Activated B cell treated with CpG ODN at 0.5 μM for 24 hours (primary cell): ENCODE data around the gene PSMA5. TPM values are rescaled to one million over a fixed set of nuclear protein-coding genes. Genes with fewer than 3 reads are reported as not detected.
"Not testable (repeated sequence)": the region's sequence is repeated elsewhere in the genome, so short reads cannot be mapped to it uniquely, and the experiment has no call there.

Source experiments
- ATAC-seq: fragments of 200-7000 bp; cut with Tn5 transposase; one replicate; pipeline ENCODE4 v1.10.0; 2021; ENCODE audit warnings: low read depth, mild to moderate bottlenecking, moderate library complexity
- CTCF ChIA-PET: fragments of 350-600 bp; sonication (Branson Sonifier 250); formaldehyde crosslinking; loops from one replicate; lab custom pipeline; 2021; ENCODE audit warnings: antibody characterized with exemption; lab: Charles Lee
- POLR2A ChIA-PET: fragments of 350-600 bp; sonication (Branson Sonifier 250); formaldehyde crosslinking; loops from one replicate; lab custom pipeline; 2021; ENCODE audit warnings: antibody characterized with exemption; lab: Charles Lee
- DNase-seq: peaks from one replicate; pipeline ENCODE4 v3.0.0; 2022
- H3K27ac Mint-ChIP-seq: one replicate; pipeline ENCODE4 v1.8.0; 2020; ENCODE audit warnings: mixed read lengths
- H3K27me3 Mint-ChIP-seq: one replicate; pipeline ENCODE4 v1.8.0; 2021; ENCODE audit warnings: mixed read lengths
- H3K36me3 Mint-ChIP-seq: one replicate; pipeline ENCODE4 v1.8.0; 2021; ENCODE audit warnings: low read depth, mixed read lengths
- H3K4me1 Mint-ChIP-seq: one replicate; pipeline ENCODE4 v1.8.0; 2021; ENCODE audit warnings: mixed read lengths
- H3K4me3 Mint-ChIP-seq: one replicate; pipeline ENCODE4 v1.8.0; 2020; ENCODE audit warnings: mild to moderate bottlenecking, mixed read lengths
- H3K9me3 Mint-ChIP-seq: one replicate; pipeline ENCODE4 v1.8.0; 2020; ENCODE audit warnings: mixed read lengths
- CTCF ChIP-seq: fragments of 200-600 bp; IDR thresholded peaks from one replicate; pipeline ENCODE4 v1.8.0; 2022; ENCODE audit warnings: antibody characterized with exemption, mild to moderate bottlenecking
- intact Hi-C: fragments of 100-400 bp; cut with micrococcal nuclease; formaldehyde crosslinking; loops from one replicate; pipeline ENCODE4 v1.15.1; 2024
- total RNA-seq: library from RNA; stranded (reverse); gene quantifications from 2 replicates; pipeline ENCODE4 v1.2.3, GENCODE V29; 2022

Gene PSMA5
- total RNA-seq, 1 donor from 2014 or later = 105 TPM

DNA sequence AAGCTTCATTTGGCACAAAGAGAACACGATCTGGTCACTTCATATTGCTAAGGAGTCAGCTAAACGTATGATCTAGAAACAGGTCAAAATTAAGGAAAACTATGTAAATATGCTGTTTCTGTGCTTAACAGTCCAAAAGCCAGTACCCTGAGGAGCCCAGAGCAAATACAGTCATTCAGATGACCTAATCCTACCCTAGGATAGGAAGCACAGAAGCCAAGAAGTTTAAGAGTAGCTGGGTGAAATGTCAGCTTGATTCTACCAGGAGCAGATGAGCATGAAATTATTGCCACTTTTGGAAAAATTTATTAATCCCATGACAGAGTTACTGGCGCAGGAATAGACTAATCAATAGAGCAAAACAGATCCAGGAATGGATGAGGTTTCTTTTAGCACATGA is 46.8 kb downstream of the PSMA5 start:
- Mint-ChIP-seq H3K4me1 (no peaks in the 10 kb centered on the region), H3K4me3 (no peak overlapping the region), H3K36me3 (no peaks in the 10 kb centered on the region), H3K9me3 (peaks cover under 1% of the 10 kb centered on the region), H3K27me3 (peaks cover 10% of the 10 kb centered on the region), H3K27ac (no peak overlapping the region)
- intact Hi-C loops = no loop called here
- no peak for ATAC-seq
- no peak for TF ChIP-seq CTCF
- ChIA-PET CTCF (interaction anchor here (1.4 kb wide), 1 partner anchor 9 kb away, joined by 3 read pairs; no protein-coding TSS in a partner anchor), POLR2A (no interaction called here)
- DNase-seq = no peak

GRCh38 chr1:109377698-109378097 is 48.5 kb downstream of the PSMA5 start:
- ATAC-seq (no peak), DNase-seq (no peak)
- H3K27me3 Mint-ChIP-seq = peaks cover 10% of the 10 kb centered on the region
- no peaks in the 10 kb centered on the region for H3K36me3 Mint-ChIP-seq
- no peak overlapping the region for H3K4me3 Mint-ChIP-seq
- no peak for TF ChIP-seq CTCF
- CTCF ChIA-PET = no interaction called here
- POLR2A ChIA-PET = no interaction called here
- no peak overlapping the region for H3K27ac Mint-ChIP-seq
- no peaks in the 10 kb centered on the region for H3K4me1 Mint-ChIP-seq
- intact Hi-C loops = no loop called here
- no peaks in the 10 kb centered on the region for H3K9me3 Mint-ChIP-seq

DNA sequence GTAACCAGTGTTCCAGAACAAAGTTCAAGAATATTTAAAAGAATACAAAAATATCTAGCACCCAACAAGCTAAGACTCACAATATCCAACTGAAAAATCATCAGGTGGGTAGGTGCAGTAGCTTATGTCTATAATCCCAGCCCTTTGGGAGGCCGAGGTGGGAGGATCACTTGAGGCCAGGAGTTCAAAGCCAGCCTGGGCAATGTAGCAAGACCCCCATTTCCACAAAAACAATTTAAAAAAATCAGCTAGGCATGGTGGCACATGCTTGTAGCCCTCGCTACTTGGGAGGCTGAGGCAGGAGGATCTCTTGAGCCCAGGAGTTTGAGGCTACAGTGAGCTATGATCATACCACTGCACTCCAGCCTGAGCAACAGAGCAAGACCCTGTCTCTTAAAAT is 52.6 kb downstream of the PSMA5 start:
- H3K9me3 Mint-ChIP-seq, POLR2A ChIA-PET, CTCF ChIA-PET, intact Hi-C loops, ATAC-seq, H3K4me1 Mint-ChIP-seq, DNase-seq, H3K4me3 Mint-ChIP-seq, H3K36me3 Mint-ChIP-seq, H3K27ac Mint-ChIP-seq: not testable (repeated sequence)
- H3K27me3 Mint-ChIP-seq = peaks cover 29% of the 10 kb centered on the region

GRCh38 chr1:109373126-109373525 is 53.1 kb downstream of the PSMA5 start:
- Mint-ChIP-seq H3K27ac (no peak overlapping the region), H3K4me1 (peaks cover 2% of the 10 kb centered on the region), H3K4me3 (no peak overlapping the region), H3K36me3 (no peaks in the 10 kb centered on the region), H3K27me3 (peaks cover 29% of the 10 kb centered on the region), H3K9me3 (no peaks in the 10 kb centered on the region)
- ChIA-PET POLR2A (no interaction called here), CTCF (no interaction called here)
- no peak for TF ChIP-seq CTCF
- ATAC-seq (no peak), DNase-seq (no peak)
- intact Hi-C loops = no loop called here

DNA sequence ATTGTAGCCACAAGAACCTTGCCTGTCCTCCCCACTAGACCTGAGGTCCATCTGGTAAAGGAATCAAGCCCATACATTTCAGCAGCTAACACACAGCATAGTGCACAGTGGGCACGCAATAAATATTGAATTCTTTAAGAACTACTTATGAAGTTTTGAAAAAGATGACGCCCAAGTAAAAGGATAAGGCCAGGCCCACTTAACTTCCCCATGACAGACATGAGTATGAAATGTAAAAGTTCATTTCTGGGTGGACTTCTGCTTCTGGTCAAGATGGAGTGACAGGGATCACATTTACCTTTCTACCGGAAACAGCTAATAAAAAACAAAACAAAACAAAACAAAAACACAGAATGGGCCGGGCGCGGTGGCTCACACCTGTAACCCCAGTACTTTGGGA is 54.0 kb downstream of the PSMA5 start:
- TF ChIP-seq CTCF = no peak
- Mint-ChIP-seq H3K36me3 (no peaks in the 10 kb centered on the region), H3K4me1 (peaks cover 2% of the 10 kb centered on the region), H3K27me3 (peaks cover 34% of the 10 kb centered on the region), H3K9me3 (no peaks in the 10 kb centered on the region), H3K4me3 (no peak overlapping the region), H3K27ac (no peak overlapping the region)
- CTCF ChIA-PET = no interaction called here
- intact Hi-C loops = no loop called here
- POLR2A ChIA-PET = no interaction called here
- ATAC-seq = no peak
- no peak for DNase-seq

DNA sequence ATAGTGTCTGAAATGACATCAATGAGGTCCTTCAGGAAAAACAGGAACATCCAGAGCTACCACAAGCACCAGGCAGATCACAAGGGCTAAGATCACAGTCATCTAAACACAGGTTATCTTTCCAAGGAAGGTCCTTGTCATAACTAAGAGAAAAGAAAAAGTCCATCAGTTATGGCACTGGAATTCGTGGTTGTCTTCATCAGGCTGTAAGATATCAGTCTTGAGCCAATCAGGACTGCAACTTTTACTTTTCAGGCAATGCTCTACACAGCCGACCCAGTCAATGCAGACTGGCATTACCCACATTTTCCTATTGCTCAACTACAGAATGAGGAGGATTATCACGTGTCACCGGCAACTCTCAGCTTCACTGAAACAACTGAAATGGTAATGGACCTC is 54.9 kb downstream of the PSMA5 start:
- Mint-ChIP-seq H3K36me3 (no peaks in the 10 kb centered on the region), H3K27ac (no peak overlapping the region), H3K9me3 (no peaks in the 10 kb centered on the region), H3K4me3 (no peak overlapping the region), H3K4me1 (peaks cover 2% of the 10 kb centered on the region), H3K27me3 (peaks cover 34% of the 10 kb centered on the region)
- ChIA-PET POLR2A (no interaction called here), CTCF (no interaction called here)
- ATAC-seq (no peak), DNase-seq (no peak)
- no peak for TF ChIP-seq CTCF
- intact Hi-C loops = no loop called here
